Central memory CD8-positive, alpha-beta T cell (primary cell): ENCODE measurements around the gene USHBP1.

Experiments
- ATAC-seq: fragments of 150-1000 bp; cut with Tn5 transposase; replicated peaks from 2 replicates; pipeline ENCODE4 v1.10.0; 2022; ENCODE audit warnings: mild to moderate bottlenecking, moderate FRiP score, moderate number of reproducible peaks; ENCODE audit not compliant: poor library complexity, severe bottlenecking; ENCODE audit errors: extremely low read depth
- DNase-seq, 2 donors: peaks; one replicate each; pipeline ENCODE4 v3.0.0; 2021; ENCODE audit warnings: low spot score in 2 of 2
- H3K27ac Mint-ChIP-seq: one replicate; pipeline ENCODE4 v1.8.0; 2022; ENCODE audit warnings: low read depth, mild to moderate bottlenecking, moderate library complexity, mixed read lengths
- H3K27me3 Mint-ChIP-seq: one replicate; pipeline ENCODE4 v1.8.0; 2022; ENCODE audit warnings: mixed read lengths
- H3K36me3 Mint-ChIP-seq: one replicate; pipeline ENCODE4 v1.8.0; 2022; ENCODE audit warnings: mild to moderate bottlenecking, moderate library complexity, mixed read lengths; ENCODE audit not compliant: insufficient read depth
- H3K4me1 Mint-ChIP-seq: one replicate; pipeline ENCODE4 v1.8.0; 2022; ENCODE audit warnings: mixed read lengths
- H3K4me3 Mint-ChIP-seq: one replicate; pipeline ENCODE4 v1.8.0; 2022; ENCODE audit warnings: mild to moderate bottlenecking, moderate library complexity, mixed read lengths
- H3K9me3 Mint-ChIP-seq: one replicate; pipeline ENCODE4 v1.8.0; 2022; ENCODE audit warnings: mixed read lengths

The USHBP1 gene

GRCh38 chr19:17237747-17238706, 26.5 kb downstream of the USHBP1 start:
- H3K9me3 Mint-ChIP-seq: no peaks in the 10 kb centered on the region
- peak overlapping the region; percentile 47 for H3K4me3 Mint-ChIP-seq
- ATAC-seq: no peak
- H3K36me3 Mint-ChIP-seq: peaks cover 1% of the 10 kb centered on the region
- H3K27me3 Mint-ChIP-seq: no peaks in the 10 kb centered on the region
- no peak for DNase-seq
- peaks cover 9% of the 10 kb centered on the region for H3K4me1 Mint-ChIP-seq
- no peak overlapping the region for H3K27ac Mint-ChIP-seq

GRCh38 chr19:17236811-17237543, 27.6 kb downstream of the USHBP1 start:
- DNase-seq (no peak), ATAC-seq (no peak)
- Mint-ChIP-seq H3K4me1 (peaks cover 9% of the 10 kb centered on the region), H3K36me3 (peaks cover 3% of the 10 kb centered on the region), H3K9me3 (no peaks in the 10 kb centered on the region), H3K27ac (no peak overlapping the region), H3K27me3 (no peaks in the 10 kb centered on the region), H3K4me3 (peak overlapping the region; percentile 47)

GRCh38 chr19:17235971-17236777, 28.4 kb downstream of the USHBP1 start:
- H3K9me3 Mint-ChIP-seq: no peaks in the 10 kb centered on the region
- H3K27ac Mint-ChIP-seq: no peak overlapping the region
- H3K27me3 Mint-ChIP-seq: no peaks in the 10 kb centered on the region
- peaks cover 3% of the 10 kb centered on the region for H3K36me3 Mint-ChIP-seq
- peak overlapping the region; percentile 73 for H3K4me3 Mint-ChIP-seq
- ATAC-seq: peak; percentile 7
- H3K4me1 Mint-ChIP-seq: peaks cover 9% of the 10 kb centered on the region
- DNase-seq: no peak

GRCh38 chr19:17235300-17235970, 29.1 kb downstream of the USHBP1 start:
- H3K27ac Mint-ChIP-seq: no peak overlapping the region
- H3K27me3 Mint-ChIP-seq: no peaks in the 10 kb centered on the region
- H3K36me3 Mint-ChIP-seq: peaks cover 3% of the 10 kb centered on the region
- peak overlapping the region; percentile 73 for H3K4me3 Mint-ChIP-seq
- no peaks in the 10 kb centered on the region for H3K9me3 Mint-ChIP-seq
- DNase-seq: peak; percentile 52 to 62
- ATAC-seq: peak; percentile 94
- H3K4me1 Mint-ChIP-seq: peaks cover 9% of the 10 kb centered on the region

GRCh38 chr19:17234911-17235299, 29.6 kb downstream of the USHBP1 start:
- DNase-seq (no peak), ATAC-seq (peak; percentile 59)
- peaks cover 9% of the 10 kb centered on the region for H3K4me1 Mint-ChIP-seq
- H3K4me3 Mint-ChIP-seq: peak overlapping the region; percentile 73
- H3K36me3 Mint-ChIP-seq: peaks cover 3% of the 10 kb centered on the region
- H3K9me3 Mint-ChIP-seq: no peaks in the 10 kb centered on the region
- H3K27me3 Mint-ChIP-seq: no peaks in the 10 kb centered on the region
- peak overlapping the region; percentile 53 for H3K27ac Mint-ChIP-seq

GRCh38 chr19:17232258-17232657, 32.3 kb downstream of the USHBP1 start:
- DNase-seq: no peak
- Mint-ChIP-seq H3K4me3 (no peak overlapping the region), H3K4me1 (peaks cover 9% of the 10 kb centered on the region), H3K36me3 (peaks cover 4% of the 10 kb centered on the region), H3K27me3 (no peaks in the 10 kb centered on the region), H3K27ac (no peak overlapping the region), H3K9me3 (no peaks in the 10 kb centered on the region)
- no peak for ATAC-seq

- no peaks in the 10 kb centered on the region for H3K27me3 Mint-ChIP-seq
- H3K27ac Mint-ChIP-seq: no peak overlapping the region
- H3K4me1 Mint-ChIP-seq: peaks cover 13% of the 10 kb centered on the region
- no peak for DNase-seq
- no peaks in the 10 kb centered on the region for H3K9me3 Mint-ChIP-seq
- H3K4me3 Mint-ChIP-seq: no peak overlapping the region
- ATAC-seq: no peak
- peaks cover 12% of the 10 kb centered on the region for H3K36me3 Mint-ChIP-seq
Measured at GRCh38 chr19:17229890-17230289, 34.7 kb downstream of the USHBP1 start.

GRCh38 chr19:17227798-17228367, 36.7 kb downstream of the USHBP1 start:
- no peak overlapping the region for H3K4me3 Mint-ChIP-seq
- H3K27ac Mint-ChIP-seq: no peak overlapping the region
- DNase-seq (no peak), ATAC-seq (no peak)
- H3K27me3 Mint-ChIP-seq: no peaks in the 10 kb centered on the region
- H3K4me1 Mint-ChIP-seq: peaks cover 6% of the 10 kb centered on the region
- H3K36me3 Mint-ChIP-seq: peaks cover 10% of the 10 kb centered on the region
- no peaks in the 10 kb centered on the region for H3K9me3 Mint-ChIP-seq

GRCh38 chr19:17226002-17226933, 38.3 kb downstream of the USHBP1 start, which contains the start of gene OCEL1:
TSS of gene OCEL1 (plus strand) at chr19:17226226. CDS start at chr19:17226248, 22 bp downstream.
- peaks cover 6% of the 10 kb centered on the region for H3K4me1 Mint-ChIP-seq
- peak; percentile 95 for ATAC-seq
- H3K27me3 Mint-ChIP-seq: no peaks in the 10 kb centered on the region
- no peaks in the 10 kb centered on the region for H3K9me3 Mint-ChIP-seq
- DNase-seq: peak; percentile 93
- peak within 1 kb of the TSS; percentile 94 for H3K27ac Mint-ChIP-seq
- peak within 1 kb of the TSS; percentile 88 for H3K4me3 Mint-ChIP-seq
- peaks cover 9% of the 10 kb centered on the region for H3K36me3 Mint-ChIP-seq

- H3K9me3 Mint-ChIP-seq: no peaks in the 10 kb centered on the region
- H3K27me3 Mint-ChIP-seq: no peaks in the 10 kb centered on the region
- peaks cover 13% of the 10 kb centered on the region for H3K36me3 Mint-ChIP-seq
- ATAC-seq: no peak
- H3K27ac Mint-ChIP-seq: peak overlapping the region; percentile 94
- H3K4me1 Mint-ChIP-seq: peaks cover 6% of the 10 kb centered on the region
- H3K4me3 Mint-ChIP-seq: peak overlapping the region; percentile 88
- DNase-seq: no peak
Measured at GRCh38 chr19:17225053-17225452, 39.5 kb downstream of the USHBP1 start.
